ENCODE results near the gene TTC24. TPM values are rescaled to one million over a fixed set of nuclear protein-coding genes. Genes with fewer than 3 reads are reported as not detected.

Gene TTC24
- total RNA-seq, 1 experiment from 2014 or later, result not detected

DNA sequence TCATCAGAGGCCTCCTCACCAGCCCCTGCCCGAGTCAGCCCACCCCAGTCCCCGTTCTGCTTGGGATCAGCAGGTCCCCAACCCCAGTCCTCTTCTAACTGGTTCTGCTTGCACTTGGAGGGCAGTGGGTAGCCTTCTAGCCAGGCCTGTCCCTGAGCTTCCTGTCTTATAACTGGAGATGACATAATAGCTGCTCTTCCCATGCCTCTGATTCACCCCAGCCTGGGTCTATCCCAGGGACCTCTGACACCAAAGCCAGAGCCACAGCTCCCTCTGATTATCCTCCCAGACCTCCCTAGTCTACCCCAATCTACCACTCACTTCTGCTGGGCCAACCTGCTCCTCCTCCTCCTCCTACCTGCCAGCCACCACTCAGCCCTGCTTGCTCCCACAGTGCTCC is 38.6 kb upstream of the TTC24 start:
- Mint-ChIP-seq H3K27me3 (ENCODE audit: unreplicated experiment) (no peaks in the 10 kb centered on the region), H3K4me1 (ENCODE audit: low read depth, unreplicated experiment) (peaks cover 22% of the 10 kb centered on the region), H3K9me3 (ENCODE audit: low read depth, unreplicated experiment) (no peaks in the 10 kb centered on the region), H3K36me3 (ENCODE audit: insufficient read depth, unreplicated experiment) (peaks cover 32% of the 10 kb centered on the region), H3K27ac (ENCODE audit: unreplicated experiment) (no peak overlapping the region), H3K4me3 (ENCODE audit: low read depth, unreplicated experiment) (no peak overlapping the region)
- CTCF ChIA-PET, result no interaction called here
- intact Hi-C loops (cut with micrococcal nuclease; ENCODE audit: unreplicated experiment), result no loop called here
- no peak for DNase-seq
- no TSS peak for BruUV-seq (replicated peaks)
- TF ChIP-seq, protein P1, sequence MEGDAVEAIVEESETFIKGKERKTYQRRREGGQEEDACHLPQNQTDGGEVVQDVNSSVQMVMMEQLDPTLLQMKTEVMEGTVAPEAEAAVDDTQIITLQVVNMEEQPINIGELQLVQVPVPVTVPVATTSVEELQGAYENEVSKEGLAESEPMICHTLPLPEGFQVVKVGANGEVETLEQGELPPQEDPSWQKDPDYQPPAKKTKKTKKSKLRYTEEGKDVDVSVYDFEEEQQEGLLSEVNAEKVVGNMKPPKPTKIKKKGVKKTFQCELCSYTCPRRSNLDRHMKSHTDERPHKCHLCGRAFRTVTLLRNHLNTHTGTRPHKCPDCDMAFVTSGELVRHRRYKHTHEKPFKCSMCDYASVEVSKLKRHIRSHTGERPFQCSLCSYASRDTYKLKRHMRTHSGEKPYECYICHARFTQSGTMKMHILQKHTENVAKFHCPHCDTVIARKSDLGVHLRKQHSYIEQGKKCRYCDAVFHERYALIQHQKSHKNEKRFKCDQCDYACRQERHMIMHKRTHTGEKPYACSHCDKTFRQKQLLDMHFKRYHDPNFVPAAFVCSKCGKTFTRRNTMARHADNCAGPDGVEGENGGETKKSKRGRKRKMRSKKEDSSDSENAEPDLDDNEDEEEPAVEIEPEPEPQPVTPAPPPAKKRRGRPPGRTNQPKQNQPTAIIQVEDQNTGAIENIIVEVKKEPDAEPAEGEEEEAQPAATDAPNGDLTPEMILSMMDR (IDR thresholded peaks at IDR 0.05; ENCODE audit: unreplicated experiment), result no peak

- Mint-ChIP-seq H3K4me3 (ENCODE audit: low read depth, unreplicated experiment) (no peak overlapping the region), H3K27me3 (ENCODE audit: unreplicated experiment) (no peaks in the 10 kb centered on the region), H3K9me3 (ENCODE audit: low read depth, unreplicated experiment) (no peaks in the 10 kb centered on the region), H3K4me1 (ENCODE audit: low read depth, unreplicated experiment) (peaks cover 22% of the 10 kb centered on the region), H3K36me3 (ENCODE audit: insufficient read depth, unreplicated experiment) (peaks cover 39% of the 10 kb centered on the region), H3K27ac (ENCODE audit: unreplicated experiment) (peak overlapping the region; percentile 26)
- BruUV-seq (replicated peaks), result no TSS peak
- CTCF ChIA-PET, result no interaction called here
- intact Hi-C loops (cut with micrococcal nuclease; ENCODE audit: unreplicated experiment), result no loop called here
- TF ChIP-seq, protein P1 (IDR thresholded peaks at IDR 0.05; ENCODE audit: unreplicated experiment), result no peak
- DNase-seq, result no peak
Measured at GRCh38 chr1:156543066-156543465, 36.5 kb upstream of the TTC24 start.

GRCh38 chr1:156544592-156545102 is 34.9 kb upstream of the TTC24 start:
- intact Hi-C loops (cut with micrococcal nuclease; ENCODE audit: unreplicated experiment), result no loop called here

DNA sequence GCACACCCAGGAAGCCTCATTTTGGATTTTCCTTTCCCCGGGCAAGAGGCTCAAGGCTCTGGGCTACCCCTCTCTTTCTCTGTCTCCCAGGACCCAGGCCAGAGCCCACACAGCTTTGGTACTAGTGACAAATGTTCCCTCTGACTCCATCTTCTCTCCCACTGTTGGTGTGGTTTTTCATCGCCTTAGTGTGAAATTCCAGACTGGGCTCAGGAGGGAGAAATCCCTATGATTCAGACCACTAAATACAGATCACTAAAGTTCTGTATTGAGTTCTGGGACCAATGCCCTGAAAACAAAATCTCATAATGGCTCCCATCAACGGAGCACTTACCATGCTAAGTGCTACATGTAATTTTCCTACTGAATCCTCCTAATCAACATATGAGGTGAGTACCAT is 33.3 kb upstream of the TTC24 start:
- Mint-ChIP-seq H3K27me3 (ENCODE audit: unreplicated experiment) (no peaks in the 10 kb centered on the region), H3K4me3 (ENCODE audit: low read depth, unreplicated experiment) (no peak overlapping the region), H3K4me1 (ENCODE audit: low read depth, unreplicated experiment) (peaks cover 22% of the 10 kb centered on the region), H3K9me3 (ENCODE audit: low read depth, unreplicated experiment) (no peaks in the 10 kb centered on the region), H3K36me3 (ENCODE audit: insufficient read depth, unreplicated experiment) (peaks cover 35% of the 10 kb centered on the region), H3K27ac (ENCODE audit: unreplicated experiment) (no peak overlapping the region)
- CTCF ChIA-PET, result no interaction called here
- TF ChIP-seq, protein P1 (IDR thresholded peaks at IDR 0.05; ENCODE audit: unreplicated experiment), result no peak
- DNase-seq, result no peak
- BruUV-seq (replicated peaks), result no TSS peak
- intact Hi-C loops (cut with micrococcal nuclease; ENCODE audit: unreplicated experiment), result no loop called here

More at GRCh38 chr1:156544592-156545102, 34.9 kb upstream of the TTC24 start:
- peaks cover 22% of the 10 kb centered on the region for H3K4me1 Mint-ChIP-seq (ENCODE audit: low read depth, unreplicated experiment)
- TF ChIP-seq, protein P1 (IDR thresholded peaks at IDR 0.05; ENCODE audit: unreplicated experiment), result no peak
- no peak for DNase-seq
- H3K27ac Mint-ChIP-seq (ENCODE audit: unreplicated experiment), result no peak overlapping the region
- no TSS peak for BruUV-seq (replicated peaks)
- no peak overlapping the region for H3K4me3 Mint-ChIP-seq (ENCODE audit: low read depth, unreplicated experiment)
- peaks cover 35% of the 10 kb centered on the region for H3K36me3 Mint-ChIP-seq (ENCODE audit: insufficient read depth, unreplicated experiment)
- H3K27me3 Mint-ChIP-seq (ENCODE audit: unreplicated experiment), result no peaks in the 10 kb centered on the region
- CTCF ChIA-PET, result no interaction called here
- H3K9me3 Mint-ChIP-seq (ENCODE audit: low read depth, unreplicated experiment), result no peaks in the 10 kb centered on the region

All from Calu3 (cell line).